Activated CD8-positive, alpha-beta memory T cell treated with anti-CD3 and anti-CD28 coated beads, Interleukin-2, amount 50 U/mL, for 24 hours (primary cell): Measurements from ENCODE around the gene PSMB8.
A peak's percentile ranks its signal among the peaks of the same experiment; 100 is the strongest.
"Not testable (repeated sequence)": the region's sequence is repeated elsewhere in the genome, so short reads cannot be mapped to it uniquely, and the experiment has no call there.

ENCODE experiments used
- DNase-seq: peaks from one replicate; pipeline ENCODE4 v3.0.0-alpha.2; 2020; ENCODE audit errors: extremely low read depth

The PSMB8 gene

DNA sequence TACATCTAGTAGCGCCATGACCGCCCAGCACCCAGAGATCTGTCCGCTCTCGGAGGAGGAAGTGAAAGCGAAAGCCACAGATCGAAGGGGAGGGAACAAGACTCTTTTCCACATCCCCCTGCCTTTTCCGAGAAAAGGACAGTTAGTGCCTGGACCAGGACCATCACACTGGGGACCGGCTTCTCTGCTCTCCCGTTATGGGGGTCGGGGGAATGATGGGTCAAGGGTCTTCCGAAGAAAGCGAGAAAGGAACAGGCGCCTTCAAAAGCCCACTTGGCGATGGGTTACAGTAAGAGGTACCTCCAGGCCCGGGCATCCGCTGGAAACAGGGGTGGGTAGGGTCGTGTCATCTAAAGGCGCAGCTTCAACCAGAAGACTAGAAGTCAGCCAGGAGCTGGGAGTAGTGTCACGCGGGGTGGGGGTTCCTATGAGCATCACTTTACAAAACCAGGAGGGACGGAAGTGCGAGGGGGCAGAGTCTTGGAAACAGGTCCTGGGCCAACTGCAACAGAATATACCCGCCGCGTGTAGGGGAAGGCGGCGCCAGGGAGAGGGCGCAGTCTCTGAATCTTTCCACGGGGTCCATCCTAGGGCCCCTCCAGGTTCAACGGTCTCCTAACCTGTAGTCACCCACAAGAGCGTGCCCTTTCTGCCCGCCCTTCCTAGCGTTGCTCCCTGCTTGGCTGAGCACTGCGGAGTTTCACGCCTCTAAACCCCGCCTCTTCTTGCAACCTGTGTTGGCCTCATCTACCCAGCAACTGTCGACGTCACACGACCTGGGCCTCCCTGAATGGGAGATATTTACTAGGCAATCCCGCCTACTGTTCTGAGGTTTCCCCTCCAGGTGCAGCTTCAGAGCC lies at the start of gene PSMB8:
TSS of gene PSMB8 (minus strand) at position 69 of the 860 bp plus-strand sequence. CDS start at position 18, 51 bp downstream.
- DNase-seq = peak; percentile 99

DNA sequence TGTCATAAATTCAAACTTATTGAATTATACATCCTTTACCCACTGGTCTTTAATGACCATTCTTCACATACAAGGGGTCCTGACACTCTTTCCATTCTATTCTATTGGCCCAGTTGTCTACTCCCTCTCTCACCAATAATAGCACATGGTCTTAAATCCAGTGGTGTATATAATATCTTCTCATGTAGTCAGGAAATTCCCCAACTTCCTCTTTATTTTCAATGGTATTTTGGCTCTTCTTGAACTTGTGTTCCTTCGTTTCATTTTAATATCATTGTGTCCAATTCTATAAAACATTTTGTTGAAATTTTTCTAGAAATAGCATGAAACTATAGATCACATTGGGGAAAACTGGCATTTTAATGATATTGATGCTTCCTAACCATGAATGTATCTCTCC lies 47.0 kb upstream of the PSMB8 start:
- no peak for DNase-seq

DNA sequence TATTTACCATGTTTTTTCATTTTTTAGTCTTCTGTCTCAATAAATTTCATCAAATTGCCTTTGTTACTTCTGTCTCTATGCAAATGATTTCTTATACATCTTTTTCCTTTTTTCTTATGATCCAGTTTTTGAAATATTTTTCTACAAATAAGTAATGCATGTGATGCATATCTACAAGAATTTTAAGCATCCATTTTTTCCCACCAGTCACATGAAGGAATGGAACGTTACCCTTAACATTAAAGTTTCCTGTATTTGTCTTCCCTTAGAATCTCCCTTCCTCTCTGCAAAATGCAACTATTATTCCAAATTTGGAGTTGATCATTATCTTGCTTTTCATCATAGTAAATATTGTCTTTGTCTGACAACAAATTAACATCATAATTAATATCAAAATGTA lies 45.7 kb upstream of the PSMB8 start:
- no peak for DNase-seq

DNA sequence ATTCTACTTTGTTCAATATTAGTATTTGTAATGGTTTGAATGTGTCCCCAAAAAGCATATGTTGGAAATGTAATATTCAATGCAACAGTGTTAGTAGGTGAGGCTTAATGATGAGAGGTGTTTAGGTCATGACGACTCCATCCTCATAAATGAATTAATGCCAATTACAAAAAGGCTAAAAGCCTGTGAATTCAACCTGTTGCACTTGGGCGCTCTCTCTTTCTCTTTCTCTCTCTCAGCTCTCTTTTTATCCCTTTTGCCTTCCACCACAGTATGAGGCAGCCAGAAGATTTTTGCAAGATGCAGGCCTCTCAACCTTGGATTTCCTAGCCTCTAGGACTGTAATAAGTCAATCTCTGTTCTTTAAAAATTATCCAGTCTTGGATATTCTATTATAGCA lies 44.7 kb upstream of the PSMB8 start:
- DNase-seq = no peak

DNA sequence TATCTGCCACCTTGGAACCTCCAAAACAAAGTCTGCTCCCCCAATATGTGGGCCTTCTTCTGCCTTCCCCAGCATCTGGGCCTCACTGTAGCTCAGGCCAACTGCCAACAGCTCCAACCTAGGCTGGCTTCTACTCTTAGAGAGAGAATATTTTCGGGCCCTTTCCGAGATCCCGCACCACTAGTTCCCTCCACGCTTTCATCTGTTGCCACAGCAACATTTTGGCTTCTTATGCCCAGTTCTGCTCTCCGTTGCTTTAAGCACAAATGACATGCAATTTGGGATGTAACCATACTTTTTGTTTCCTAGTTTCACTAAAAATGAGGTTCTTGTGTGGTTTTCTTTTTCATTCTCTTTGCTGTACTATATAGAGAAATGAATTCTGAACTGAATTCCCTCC lies 43.8 kb upstream of the PSMB8 start:
- no peak for DNase-seq

DNA sequence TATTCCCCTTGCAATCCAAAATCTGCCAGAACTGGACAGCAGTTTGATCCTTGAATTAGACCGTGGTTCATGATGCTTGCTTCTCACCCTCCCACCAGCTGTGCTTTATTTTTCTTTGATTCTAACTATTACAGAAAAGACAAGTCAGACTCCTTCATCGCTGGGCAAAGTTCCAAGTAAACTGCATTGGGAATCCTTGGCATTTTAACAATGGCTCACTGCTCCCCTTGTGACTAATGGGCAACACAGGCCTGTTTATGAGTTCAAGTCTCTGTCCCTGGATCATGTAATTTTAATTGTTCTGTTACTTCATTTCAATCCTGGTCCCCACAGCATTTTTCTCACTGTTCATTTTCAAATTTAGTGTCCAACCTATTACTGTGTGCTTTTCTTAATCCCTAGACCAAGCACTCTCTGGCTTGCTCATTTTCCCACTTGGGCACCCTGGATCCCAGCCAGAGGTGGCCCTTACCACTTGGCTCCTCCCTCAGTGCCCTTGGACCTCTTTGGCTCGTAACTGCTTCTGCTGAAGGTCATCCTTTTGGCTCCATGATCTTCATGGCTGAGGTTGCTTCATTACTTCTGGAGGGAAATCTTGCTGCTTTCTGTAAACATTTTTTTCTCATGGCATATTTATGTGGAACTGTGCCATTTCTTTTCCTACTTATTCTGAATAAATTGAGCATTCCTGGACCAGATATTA lies 43.0 kb upstream of the PSMB8 start:
- DNase-seq = no peak

DNA sequence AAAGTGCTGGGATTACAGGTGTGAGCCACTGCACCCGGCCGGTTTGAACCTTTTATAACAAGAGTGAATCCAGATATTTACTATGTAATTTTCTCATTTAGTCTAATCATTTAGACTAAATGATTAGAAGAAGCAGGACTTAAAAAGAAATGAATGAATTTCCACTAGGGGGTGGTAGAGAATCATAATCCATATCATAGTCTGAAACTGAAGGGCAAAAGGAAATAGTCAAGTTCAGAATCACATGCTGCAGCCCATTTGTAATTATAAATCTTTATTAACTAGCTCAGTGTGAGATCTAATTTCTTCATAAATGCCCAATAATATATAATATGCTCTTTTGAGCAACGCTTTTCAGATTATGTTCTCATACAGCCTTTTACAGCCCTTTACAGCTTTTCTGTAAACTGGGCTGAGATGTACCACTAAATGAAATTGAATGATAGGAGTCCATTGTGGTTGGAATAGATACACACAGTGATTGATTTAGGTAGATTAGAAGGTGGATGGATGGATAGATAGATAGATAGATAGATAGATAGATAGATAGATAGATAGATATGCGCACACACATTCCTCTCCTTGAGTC lies 41.9 kb upstream of the PSMB8 start:
- no peak for DNase-seq

DNA sequence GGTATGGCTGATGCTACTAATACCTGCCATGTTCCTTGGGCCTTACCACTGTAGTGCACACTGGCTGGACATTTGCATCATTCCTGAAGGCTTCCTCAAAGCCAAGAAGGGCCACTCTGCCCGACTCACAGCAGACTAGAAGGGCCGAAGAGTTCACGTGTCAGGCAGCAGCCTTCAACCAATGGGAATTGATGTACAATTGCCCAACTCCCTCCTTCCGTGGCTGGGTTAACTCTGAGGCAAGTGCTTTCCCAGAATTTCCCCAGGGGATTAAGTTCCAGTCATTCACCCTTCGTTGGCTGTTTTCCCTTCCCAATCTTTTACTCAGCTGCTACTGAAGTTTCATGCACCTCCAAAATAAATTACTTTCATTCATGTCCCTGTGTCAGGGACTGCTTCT lies 39.9 kb upstream of the PSMB8 start:
- DNase-seq = no peak

DNA sequence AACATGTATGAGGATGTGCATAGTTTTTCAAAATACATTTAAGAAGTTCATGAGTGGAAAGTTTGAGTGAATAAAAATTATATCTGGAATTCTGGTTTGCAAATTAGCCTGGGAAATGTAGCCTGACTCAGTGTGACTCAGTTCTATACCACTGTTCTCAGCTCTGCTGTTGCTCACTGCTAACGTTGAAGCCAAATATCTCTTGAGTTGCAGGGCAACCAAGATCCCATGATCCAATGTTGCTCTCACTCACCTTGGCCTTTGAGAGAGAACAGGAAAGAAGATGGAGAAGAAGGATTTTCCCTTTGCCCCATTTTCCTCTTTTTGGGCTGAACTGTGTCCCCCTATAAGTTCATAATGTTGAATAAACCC lies 39.0 kb upstream of the PSMB8 start:
- DNase-seq = no peak

DNA sequence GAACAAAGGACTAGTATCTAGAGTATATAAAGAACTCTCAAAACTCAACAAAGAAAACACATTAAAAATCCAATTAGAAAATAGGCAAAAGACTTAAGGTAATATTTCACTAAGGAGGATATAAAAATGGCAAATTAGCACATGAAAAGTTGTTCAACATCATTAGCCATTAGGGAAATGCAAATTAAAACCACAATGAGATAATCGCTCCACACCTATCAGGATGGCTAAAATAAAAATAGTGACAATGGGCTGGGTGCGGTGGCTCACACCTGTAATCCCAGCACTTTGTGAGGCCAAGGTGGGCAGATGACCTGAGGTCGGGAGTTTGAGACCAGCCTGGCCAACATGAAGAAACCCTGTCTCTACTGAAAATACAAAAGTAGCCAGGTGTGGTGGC lies 37.1 kb upstream of the PSMB8 start:
- DNase-seq = not testable (repeated sequence)

DNA sequence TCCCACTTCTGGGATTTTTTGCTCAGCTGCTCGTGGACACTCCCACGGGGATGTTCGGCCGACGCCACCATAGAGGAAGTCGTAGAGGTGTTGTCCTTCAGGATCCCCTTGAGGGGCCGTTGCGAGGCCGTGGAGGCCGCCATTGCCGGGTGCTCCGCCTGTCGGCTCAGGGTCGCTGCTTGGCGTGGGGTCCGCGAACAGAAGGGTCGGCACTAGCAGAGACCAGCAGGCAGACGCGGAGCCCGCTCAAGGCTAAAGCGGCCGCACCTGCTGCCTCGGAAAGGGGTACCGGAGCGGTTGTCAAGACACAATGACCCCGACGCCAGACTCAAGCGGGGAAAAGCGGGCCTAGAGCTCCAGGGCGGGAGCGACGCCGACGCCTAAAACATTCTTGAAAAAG lies 35.8 kb upstream of the PSMB8 start:
- DNase-seq = no peak

DNA sequence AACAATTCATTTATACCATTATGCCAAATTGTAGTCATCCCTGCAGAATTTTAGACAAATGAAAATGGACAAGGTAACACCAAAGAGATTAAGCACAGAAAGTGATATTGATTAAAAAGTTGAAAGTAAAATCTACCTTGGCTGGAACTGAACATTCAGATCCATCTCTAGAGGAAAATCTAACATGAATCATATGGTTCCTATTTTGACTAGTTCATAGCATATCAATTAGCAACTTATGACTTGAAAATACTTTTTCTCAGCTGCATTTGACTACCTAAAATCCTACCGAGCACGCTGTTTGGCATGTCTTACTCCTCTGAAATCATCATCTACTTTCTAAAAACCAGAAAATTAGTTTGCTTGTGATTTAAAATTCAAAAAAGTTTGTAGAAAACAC lies 32.8 kb upstream of the PSMB8 start:
- DNase-seq = no peak

DNA sequence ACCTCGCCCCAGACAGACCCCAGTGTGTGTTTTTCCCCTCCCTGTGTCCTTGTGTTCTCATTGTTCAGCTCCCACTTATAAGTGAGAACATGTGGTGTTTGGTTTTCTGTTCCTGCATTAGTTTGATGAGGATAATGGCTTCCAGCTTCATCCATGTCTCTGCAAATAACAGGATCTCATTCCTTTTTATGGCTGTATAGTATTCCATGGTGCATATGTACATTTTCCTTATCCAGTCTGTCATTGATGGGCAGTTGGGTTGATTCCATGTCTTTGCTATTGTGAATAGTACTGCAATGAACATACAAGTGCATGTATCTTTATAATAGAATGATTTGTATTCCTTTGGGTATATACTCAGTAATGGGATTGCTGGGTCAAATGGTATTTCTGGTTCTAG lies 30.1 kb upstream of the PSMB8 start:
- not testable (repeated sequence) for DNase-seq

DNA sequence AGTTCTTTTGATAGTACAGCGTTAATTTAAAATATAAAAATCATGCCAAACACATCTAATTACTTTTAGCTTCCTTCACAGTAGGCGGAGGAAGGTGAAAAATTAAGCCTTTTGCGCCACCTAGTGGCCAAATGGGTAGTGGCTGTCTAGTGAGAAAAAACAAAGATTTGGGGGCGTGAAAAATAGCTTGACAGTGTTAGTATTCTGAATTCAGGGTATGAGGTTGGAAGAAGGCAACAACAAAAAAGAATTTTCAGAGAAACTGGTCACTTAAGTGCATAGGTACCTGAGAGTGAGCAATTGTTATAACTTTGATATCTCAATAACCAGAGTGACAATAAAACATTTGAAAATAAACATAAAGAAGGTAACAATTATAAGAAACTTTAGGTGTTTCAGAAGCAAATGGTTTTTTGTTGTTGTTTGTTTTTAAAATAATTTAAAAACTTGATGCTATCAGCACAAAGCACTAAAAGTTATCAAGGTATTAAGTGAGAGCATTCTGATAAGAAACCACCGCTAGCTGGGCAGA lies 24.5 kb upstream of the PSMB8 start:
- DNase-seq = peak; percentile 81

DNA sequence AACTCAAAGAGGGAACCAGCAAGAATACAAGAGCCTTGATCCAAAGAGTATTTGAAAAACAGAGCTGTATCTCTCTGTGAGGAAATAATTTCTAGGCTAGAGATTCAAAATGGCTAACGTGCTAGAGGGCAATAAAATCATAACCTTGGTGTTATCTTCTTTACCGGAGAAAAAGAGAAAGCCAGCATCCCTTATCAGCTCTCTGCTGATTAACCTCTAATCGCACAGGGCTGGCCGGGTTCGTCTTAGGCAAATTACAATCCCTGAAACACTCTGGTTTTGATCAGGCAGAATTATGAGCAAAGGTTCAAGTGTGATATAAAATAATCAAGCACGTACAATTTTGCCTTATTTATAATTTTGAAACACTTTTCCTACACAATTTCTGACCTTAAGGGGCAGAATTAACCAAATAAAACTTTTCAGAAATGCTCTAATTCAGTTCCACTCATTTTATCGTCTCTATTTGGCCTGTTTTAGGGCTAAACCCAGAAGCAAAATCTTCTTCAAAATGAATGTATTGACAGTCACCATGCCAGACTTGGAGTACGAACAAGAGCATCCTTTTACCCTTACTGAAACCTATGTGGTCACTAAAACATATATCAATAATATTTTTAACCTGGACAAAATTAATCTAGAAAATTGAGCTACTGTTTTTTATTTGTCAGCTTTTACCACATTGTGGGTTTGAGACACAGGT lies 23.9 kb upstream of the PSMB8 start:
- no peak for DNase-seq

DNA sequence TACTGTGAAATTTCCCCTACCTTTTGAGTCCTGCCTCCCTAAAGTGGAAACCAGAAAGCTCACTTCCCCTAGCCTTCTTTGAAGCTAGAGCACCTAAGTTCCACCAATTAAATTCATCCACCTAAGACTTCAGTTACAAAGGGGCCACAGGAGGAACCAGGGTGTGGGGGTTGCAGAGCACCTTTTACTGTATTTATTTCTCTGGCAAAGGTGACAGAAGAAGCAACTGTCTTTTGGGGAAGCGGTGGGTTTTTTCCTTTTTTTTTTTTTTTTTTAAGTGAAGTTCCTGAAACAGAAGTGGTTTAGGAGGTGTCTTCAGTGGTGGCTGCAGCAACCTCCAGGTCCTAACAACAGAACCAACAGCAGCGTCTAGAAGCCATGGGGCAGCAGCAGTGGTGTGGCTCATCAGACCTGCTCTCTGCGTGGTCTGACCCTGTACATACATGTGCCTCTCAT lies 23.2 kb upstream of the PSMB8 start:
- no peak for DNase-seq

DNA sequence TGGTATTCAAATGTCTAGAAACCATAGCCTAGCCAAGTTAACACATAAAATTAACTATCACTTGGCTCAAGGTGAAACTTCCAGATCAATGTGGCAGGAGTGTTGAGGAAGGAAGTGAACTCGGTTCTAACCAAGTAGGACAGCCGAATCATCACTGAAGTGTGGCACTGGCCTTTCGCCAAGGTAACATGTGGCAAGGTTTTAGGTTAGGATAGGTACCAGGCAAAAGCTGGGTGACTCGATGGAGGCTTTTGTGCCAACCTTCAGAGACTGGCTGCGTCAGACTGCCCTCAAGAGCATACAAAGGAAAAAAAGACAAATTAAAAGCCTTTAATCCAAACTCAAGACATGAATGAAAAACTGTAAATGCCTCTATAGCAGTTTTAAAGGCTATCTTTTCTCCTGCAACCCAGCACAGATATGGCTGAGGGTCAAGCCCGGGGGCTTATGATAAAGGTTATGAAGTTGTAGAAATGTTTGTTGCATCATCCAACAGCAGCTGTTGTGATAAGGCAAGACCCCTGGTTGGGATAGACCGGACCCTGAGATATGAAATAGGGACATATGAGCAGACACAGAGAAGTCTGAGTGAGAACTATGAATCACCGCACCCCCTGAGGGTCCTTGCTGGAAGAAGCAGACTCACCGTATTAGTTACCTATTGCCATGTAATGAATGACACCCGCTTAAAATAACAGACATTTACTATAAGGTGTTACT lies 22.0 kb upstream of the PSMB8 start:
- DNase-seq = no peak

DNA sequence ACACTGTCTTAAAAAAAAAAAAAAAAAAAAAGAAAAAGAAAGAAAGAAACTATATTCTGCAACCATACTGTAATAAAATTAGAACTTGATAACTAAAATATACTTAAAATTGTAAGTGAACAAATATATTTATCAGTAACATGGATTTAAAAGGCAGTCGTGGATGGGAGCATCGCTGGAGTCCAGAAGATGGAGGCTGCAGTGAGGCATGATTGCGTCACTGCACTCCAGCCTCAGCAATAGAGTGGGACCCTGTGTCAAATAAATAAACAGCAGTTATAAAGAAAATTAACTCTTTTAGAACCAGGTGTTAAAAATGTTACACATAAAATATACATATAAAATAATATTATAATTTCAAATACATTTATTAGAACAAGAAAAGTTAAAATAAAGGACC lies 18.9 kb upstream of the PSMB8 start:
- no peak for DNase-seq

DNA sequence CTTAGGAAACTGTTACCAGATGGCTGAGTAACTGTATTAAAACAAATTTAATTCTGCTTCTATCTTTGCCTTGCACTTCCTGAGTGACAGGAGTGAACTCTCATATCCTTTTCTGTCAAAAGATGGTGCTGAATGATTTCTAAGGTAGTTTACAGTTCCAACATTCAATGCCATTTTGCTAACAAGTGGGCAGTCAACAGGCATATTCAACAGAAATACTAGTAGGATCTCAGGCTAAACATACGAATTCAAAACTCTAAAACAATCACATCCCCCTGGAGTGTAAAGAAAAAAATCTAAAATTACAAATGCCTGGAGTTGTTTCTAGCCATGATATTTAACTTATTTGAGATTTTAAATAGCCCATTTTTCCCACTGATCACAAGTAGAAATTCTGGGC lies 16.8 kb upstream of the PSMB8 start:
- DNase-seq = no peak

DNA sequence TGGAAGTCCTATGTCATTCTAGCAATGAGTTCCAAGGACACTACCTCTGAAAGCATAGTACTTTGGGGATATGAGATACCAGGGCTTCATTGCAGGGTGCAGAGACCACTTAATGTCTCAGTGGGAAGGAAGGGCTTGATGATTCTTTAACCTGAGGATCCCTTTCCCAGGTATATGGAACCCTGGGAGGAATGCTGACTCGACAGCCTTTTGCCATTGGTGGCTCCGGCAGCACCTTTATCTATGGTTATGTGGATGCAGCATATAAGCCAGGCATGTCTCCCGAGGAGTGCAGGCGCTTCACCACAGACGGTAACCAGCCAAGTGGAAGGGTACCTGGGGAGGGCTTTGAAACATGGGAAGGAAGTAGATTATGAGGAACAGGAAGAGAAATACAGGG lies 14.3 kb upstream of the PSMB8 start:
- no peak for DNase-seq

DNA sequence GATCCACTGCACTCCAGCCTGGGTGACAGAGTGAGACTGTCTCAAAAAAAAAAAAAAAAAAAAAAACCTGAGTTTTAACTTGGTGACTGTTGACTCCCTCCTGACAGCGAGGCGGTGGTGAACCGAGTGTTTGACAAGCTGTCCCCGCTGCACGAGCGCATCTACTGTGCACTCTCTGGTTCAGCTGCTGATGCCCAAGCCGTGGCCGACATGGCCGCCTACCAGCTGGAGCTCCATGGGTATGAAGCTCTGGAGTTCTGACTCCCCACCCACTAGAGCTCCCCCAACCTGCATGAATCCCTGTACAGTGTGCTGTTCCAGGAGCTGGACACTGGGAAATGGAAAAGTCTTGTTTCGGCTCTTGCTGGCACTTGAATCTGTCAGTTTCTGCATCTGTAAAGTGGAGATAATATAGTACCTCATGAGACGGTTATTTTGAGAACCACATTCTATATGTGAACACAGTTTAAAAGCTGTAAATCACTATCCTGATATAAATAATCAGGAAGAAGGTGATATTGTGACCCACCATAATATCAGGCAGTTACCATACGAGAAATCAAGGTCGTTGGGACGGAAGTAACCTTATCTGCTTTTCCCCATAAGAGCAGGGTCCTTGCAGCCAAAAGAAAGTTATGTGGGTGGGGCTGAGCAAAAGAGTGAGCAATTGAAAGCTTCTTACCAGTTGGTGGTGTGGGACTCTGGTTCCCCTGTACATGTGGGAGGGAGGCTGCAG lies 13.5 kb upstream of the PSMB8 start:
- no peak for DNase-seq
